GM23248 (cell line): ENCODE results near the gene CYREN. TPM values are rescaled to one million over a fixed set of nuclear protein-coding genes. Genes with fewer than 3 reads are reported as not detected.

ENCODE experiments used
- DNase-seq: peaks from one replicate; pipeline ENCODE4 v3.0.0-alpha.2; 2015
- H2AFZ ChIP-seq: fragments of 200-600 bp; sonication (generic); 2 replicates; pipeline ENCODE4 v1.6.1; 2016; ENCODE audit warnings: antibody characterized with exemption
- H3F3A ChIP-seq: fragments of 200-600 bp; sonication (generic); 2 replicates; pipeline ENCODE4 v1.6.1; 2016; ENCODE audit warnings: mild to moderate bottlenecking, antibody characterized with exemption, mixed run types; ENCODE audit not compliant: insufficient read depth
- H3K27ac ChIP-seq: fragments of 200-600 bp; sonication (generic); 2 replicates; pipeline ENCODE4 v1.5.1; 2016; ENCODE audit warnings: mild to moderate bottlenecking
- H3K27me3 ChIP-seq: fragments of 200-600 bp; sonication (generic); replicated peaks from 2 replicates; pipeline ENCODE4 v1.6.1; 2016; ENCODE audit warnings: mild to moderate bottlenecking; ENCODE audit not compliant: insufficient read depth
- H3K36me3 ChIP-seq: fragments of 200-600 bp; sonication (generic); 2 replicates; pipeline ENCODE4 v1.6.1; 2016; ENCODE audit warnings: low read depth, mild to moderate bottlenecking
- H3K4me1 ChIP-seq: fragments of 200-600 bp; sonication (generic); 2 replicates; pipeline ENCODE4 v1.6.1; 2016; ENCODE audit warnings: mild to moderate bottlenecking; ENCODE audit not compliant: insufficient read depth
- H3K4me2 ChIP-seq: fragments of 200-600 bp; sonication (generic); one replicate; pipeline ENCODE4 v1.6.1; 2016; ENCODE audit warnings: mild to moderate bottlenecking; ENCODE audit not compliant: unreplicated experiment
- H3K4me3 ChIP-seq: fragments of 200-600 bp; sonication (generic); 2 replicates; pipeline ENCODE4 v1.5.1; 2016; ENCODE audit warnings: mild to moderate bottlenecking
- H3K79me2 ChIP-seq: fragments of 200-600 bp; sonication (generic); 2 replicates; pipeline ENCODE4 v1.6.1; 2016; ENCODE audit warnings: mild to moderate bottlenecking; ENCODE audit not compliant: insufficient read depth
- H3K9ac ChIP-seq: fragments of 200-600 bp; sonication (generic); 2 replicates; pipeline ENCODE4 v1.6.1; 2016; ENCODE audit warnings: mild to moderate bottlenecking
- H3K9me2 ChIP-seq: fragments of 200-600 bp; sonication (generic); 2 replicates; pipeline ENCODE4 v1.6.1; 2016; ENCODE audit warnings: mixed run types, mild to moderate bottlenecking, moderate library complexity; ENCODE audit not compliant: insufficient read depth
- H3K9me3 ChIP-seq: fragments of 200-600 bp; sonication (generic); one replicate; pipeline ENCODE4 v1.6.1; 2017; ENCODE audit warnings: low read depth
- H4K20me1 ChIP-seq: fragments of 200-600 bp; sonication (generic); 2 replicates; pipeline ENCODE4 v1.6.0; 2016; ENCODE audit not compliant: insufficient read depth
- EZH2 ChIP-seq: fragments of 200-600 bp; sonication (generic); IDR thresholded peaks from 2 replicates; pipeline ENCODE4 v1.6.1; 2018; ENCODE audit warnings: antibody characterized with exemption, mild to moderate bottlenecking; ENCODE audit not compliant: insufficient read depth, poor library complexity, severe bottlenecking
- EZH2phosphoT487 ChIP-seq: fragments of 200-600 bp; sonication (generic); IDR thresholded peaks from 2 replicates; pipeline ENCODE4 v1.6.1; 2018; ENCODE audit warnings: antibody characterized with exemption, moderate library complexity, mild to moderate bottlenecking, low read depth; ENCODE audit not compliant: insufficient read depth
- WGBS, 2 experiments: methylation state at CpG; one replicate each; pipeline ENCODE4 v1.1.6; 2015 to 2017; ENCODE audit warnings: low lambda C conversion rate in 2 of 2, low coverage in 1 of 2; ENCODE audit errors: missing lambda C conversion rate in 2 of 2; 5-methylcytosine and 5-hydroxymethylcytosine counted together
- in situ Hi-C: fragments of 300-500 bp; cut with MboI; formaldehyde crosslinking; loops from 2 replicates; pipeline ENCODE4 v1.15.0; 2020
- polyA plus RNA-seq: library from polyadenylated mRNA; unstranded; fragments of >200 nt; fragmentation: Nextera tagmentation; extraction: Ambion mirVana; gene quantifications from 2 replicates; pipeline ENCODE4 v1.2.1, GENCODE V29; 2016
- total RNA-seq: library from RNA; depleted of rRNA; stranded (reverse); fragments of >200 nt; shearing (Covaris generic); gene quantifications from 2 replicates; pipeline ENCODE4 v1.2.3, GENCODE V29; 2014

Gene CYREN
- total and polyA plus RNA-seq, 2 experiments from 2014 or later = 38.3 to 40.4 TPM

- Histone ChIP-seq H2AFZ (no peak overlapping the region), H3K36me3 (peaks cover 5% of the 10 kb centered on the region), H3K4me1 (no peaks in the 10 kb centered on the region), H3K9me2 (no peaks in the 10 kb centered on the region), H3K4me3 (no peak overlapping the region), H4K20me1 (no peaks in the 10 kb centered on the region), H3K9ac (no peak overlapping the region), H3F3A (no peaks in the 10 kb centered on the region), H3K79me2 (no peaks in the 10 kb centered on the region), H3K9me3 (no peaks in the 10 kb centered on the region), H3K4me2 (no peak overlapping the region), H3K27ac (no peak overlapping the region), H3K27me3 (no peaks in the 10 kb centered on the region)
- TF ChIP-seq EZH2 (no peak), EZH2phosphoT487 (no peak)
- WGBS, 2 experiments = 93 to 95% methylated on average over 7 of the region's 7 CpGs
- no peak for DNase-seq
- in situ Hi-C loops = loop anchor here (25.0 kb wide), 1 partner anchor 521 kb away; no protein-coding TSS in a partner anchor
These were observed 13.0 kb upstream of the CYREN start for GRCh38 chr7:135183478-135183877.

- Histone ChIP-seq H3K27me3 (no peaks in the 10 kb centered on the region), H3K9ac (no peak overlapping the region), H3K4me2 (no peak overlapping the region), H3F3A (no peaks in the 10 kb centered on the region), H3K9me3 (no peaks in the 10 kb centered on the region), H2AFZ (no peak overlapping the region), H3K36me3 (peaks cover 5% of the 10 kb centered on the region), H3K27ac (no peak overlapping the region), H4K20me1 (no peaks in the 10 kb centered on the region), H3K4me1 (no peaks in the 10 kb centered on the region), H3K79me2 (no peaks in the 10 kb centered on the region), H3K9me2 (no peaks in the 10 kb centered on the region), H3K4me3 (no peak overlapping the region)
- WGBS, 2 experiments = 92 to 97% methylated on average over 30 to 31 of the region's 31 CpGs
- in situ Hi-C loops = loop anchor here (25.0 kb wide), 1 partner anchor 520 kb away; no protein-coding TSS in a partner anchor
- DNase-seq = no peak
- TF ChIP-seq EZH2 (no peak), EZH2phosphoT487 (no peak)
These were observed 11.6 kb upstream of the CYREN start for GRCh38 chr7:135181929-135182678.

GRCh38 chr7:135181261-135181928 is 10.9 kb upstream of the CYREN start:
- no peaks in the 10 kb centered on the region for H3K9me2 ChIP-seq
- H3F3A ChIP-seq = no peaks in the 10 kb centered on the region
- TF ChIP-seq EZH2phosphoT487 = no peak
- no peak for TF ChIP-seq EZH2
- peaks cover 5% of the 10 kb centered on the region for H3K36me3 ChIP-seq
- no peaks in the 10 kb centered on the region for H4K20me1 ChIP-seq
- H2AFZ ChIP-seq = no peak overlapping the region
- in situ Hi-C loops = loop anchor here (25.0 kb wide), 1 partner anchor 519 kb away; no protein-coding TSS in a partner anchor
- H3K27ac ChIP-seq = no peak overlapping the region
- no peaks in the 10 kb centered on the region for H3K9me3 ChIP-seq
- no peak for DNase-seq
- no peaks in the 10 kb centered on the region for H3K27me3 ChIP-seq
- no peaks in the 10 kb centered on the region for H3K4me1 ChIP-seq
- WGBS, 2 experiments = 84 to 94% methylated on average over 3 of the region's 3 CpGs
- H3K79me2 ChIP-seq = no peaks in the 10 kb centered on the region
- H3K4me2 ChIP-seq = no peak overlapping the region
- no peak overlapping the region for H3K4me3 ChIP-seq
- no peak overlapping the region for H3K9ac ChIP-seq

- H3K9ac ChIP-seq = no peak overlapping the region
- no peak overlapping the region for H2AFZ ChIP-seq
- WGBS, 2 experiments = 90 to 92% methylated on average over 5 of the region's 5 CpGs
- no peaks in the 10 kb centered on the region for H3K4me1 ChIP-seq
- H3K9me2 ChIP-seq = no peaks in the 10 kb centered on the region
- no peaks in the 10 kb centered on the region for H3K27me3 ChIP-seq
- in situ Hi-C loops = loop anchor here (25.0 kb wide), 1 partner anchor 518 kb away; no protein-coding TSS in a partner anchor
- no peak for TF ChIP-seq EZH2
- no peak for TF ChIP-seq EZH2phosphoT487
- H3K9me3 ChIP-seq = no peaks in the 10 kb centered on the region
- no peak for DNase-seq
- no peaks in the 10 kb centered on the region for H3K79me2 ChIP-seq
- peaks cover 5% of the 10 kb centered on the region for H3K36me3 ChIP-seq
- H3K4me2 ChIP-seq = no peak overlapping the region
- no peak overlapping the region for H3K4me3 ChIP-seq
- H3K27ac ChIP-seq = no peak overlapping the region
- no peaks in the 10 kb centered on the region for H3F3A ChIP-seq
- H4K20me1 ChIP-seq = no peaks in the 10 kb centered on the region
These were observed 9.6 kb upstream of the CYREN start for GRCh38 chr7:135180122-135180521.
